HFFc6 (cell line): Measurements from ENCODE around the gene NDN. TPM values are rescaled to one million over a fixed set of nuclear protein-coding genes. Genes with fewer than 3 reads are reported as not detected.

Experiments
- total RNA-seq, 6 experiments: library from RNA; stranded (reverse); fragmentation: NEBNext Ultra II Directional; extraction: Animal tissue kit (Norgen Biotek cat#: 25700); gene quantifications; 2 replicates in 1 of 6; 3 replicates in 5 of 6; pipeline ENCODE4 v1.2.3, GENCODE V29; 2021

Gene NDN
- total RNA-seq, 6 experiments from 2014 or later, result not detected

Other genes with a start within 250 kb of the NDN start
- not detected for gene GOLGA6L2, start 240.1 kb downstream of the NDN start, total RNA-seq
- under 1 TPM in 3 of 6 experiments, not detected in 3; 0.12 to 0.16 (median 0.14) TPM for gene MKRN3, start 121.6 kb downstream of the NDN start, total RNA-seq
- gene MAGEL2, start 39.4 kb downstream of the NDN start, total RNA-seq, result under 1 TPM in 2 of 6 experiments, not detected in 4; 0.08 to 0.11 TPM